ES-I3 (cell line): Measurements from ENCODE around the gene HHAT.

Experiments used
- H3K36me3 ChIP-seq: 2 replicates; pipeline ENCODE4 v1.6.1; 2013; ENCODE audit warnings: mild to moderate bottlenecking, low read length, control low read depth, moderate library complexity; ENCODE audit not compliant: insufficient read depth
- H3K4me1 ChIP-seq: 2 replicates; pipeline ENCODE4 v1.6.1; 2013; ENCODE audit warnings: mild to moderate bottlenecking, control low read depth, low read length; ENCODE audit not compliant: insufficient read depth
- H3K9ac ChIP-seq: 2 replicates; pipeline ENCODE4 v1.6.1; 2013; ENCODE audit warnings: low read depth, mild to moderate bottlenecking, low read length, moderate library complexity
- H3K9me3 ChIP-seq: 2 replicates; pipeline ENCODE4 v1.6.1; 2013; ENCODE audit warnings: mild to moderate bottlenecking, low read length, moderate library complexity; ENCODE audit not compliant: control insufficient read depth, insufficient read depth

HHAT gene

DNA sequence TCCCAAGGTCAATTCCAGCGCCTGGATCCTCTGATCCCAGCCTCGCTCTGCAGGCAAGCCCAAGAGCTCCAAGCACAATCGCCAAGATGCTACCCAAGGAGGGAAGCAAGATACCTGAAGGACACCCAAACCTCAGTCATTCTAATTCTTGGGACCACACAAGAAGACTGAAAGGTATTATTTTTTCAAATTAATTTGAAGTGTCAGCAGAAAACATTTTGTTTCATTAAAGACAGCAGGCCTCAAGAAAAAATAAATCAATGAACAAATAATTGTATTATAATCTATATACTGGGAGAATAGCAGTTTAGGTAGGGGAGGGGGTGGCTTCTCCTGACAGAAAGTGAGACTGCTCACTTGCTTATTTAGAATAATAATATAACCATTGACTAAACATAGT is 347.8 kb downstream of the HHAT start:
- Histone ChIP-seq H3K36me3 (no peaks in the 10 kb centered on the region), H3K4me1 (no peaks in the 10 kb centered on the region), H3K9ac (no peak overlapping the region), H3K9me3 (no peaks in the 10 kb centered on the region)

DNA sequence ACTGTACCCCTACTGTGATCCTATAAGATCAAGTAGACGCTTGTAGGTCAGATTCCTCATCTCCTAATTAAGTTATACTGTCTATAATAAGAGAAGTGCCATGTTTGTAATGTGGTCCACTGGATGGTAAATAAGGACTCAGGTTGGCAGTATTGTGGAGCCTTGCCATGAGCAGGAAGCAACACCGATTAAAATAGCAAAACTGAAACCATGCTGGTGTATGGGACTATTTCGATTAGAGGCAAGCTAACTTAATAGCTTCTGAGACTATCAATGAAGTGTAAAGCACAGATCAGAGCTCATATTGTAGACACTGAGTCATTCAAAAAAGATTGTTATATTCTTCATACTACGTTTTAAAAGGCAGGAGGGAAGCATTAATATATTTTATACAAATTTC is 348.8 kb downstream of the HHAT start:
- no peak overlapping the region for H3K9ac ChIP-seq
- H3K36me3 ChIP-seq = no peaks in the 10 kb centered on the region
- H3K9me3 ChIP-seq = no peaks in the 10 kb centered on the region
- no peaks in the 10 kb centered on the region for H3K4me1 ChIP-seq

DNA sequence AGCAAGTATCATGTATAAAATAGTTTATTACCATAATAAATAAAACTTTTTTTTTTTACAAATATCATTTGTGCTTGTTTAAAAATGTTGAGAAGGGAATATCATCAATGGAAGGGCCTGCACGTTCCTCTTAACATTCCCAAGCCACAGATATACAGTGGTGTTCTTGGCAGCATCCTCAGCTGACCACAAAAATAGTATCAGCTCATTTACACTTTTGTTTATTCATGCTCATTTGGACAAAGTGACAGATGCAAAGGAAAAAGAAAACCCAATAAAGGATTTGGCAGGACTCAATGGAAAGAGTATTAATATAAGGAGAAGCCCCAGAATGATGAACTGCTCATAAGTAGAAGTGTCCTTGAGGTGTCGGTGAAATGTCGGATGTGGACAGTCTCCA is 349.6 kb downstream of the HHAT start:
- Histone ChIP-seq H3K9ac (no peak overlapping the region), H3K36me3 (no peaks in the 10 kb centered on the region), H3K4me1 (no peaks in the 10 kb centered on the region), H3K9me3 (no peaks in the 10 kb centered on the region)

DNA sequence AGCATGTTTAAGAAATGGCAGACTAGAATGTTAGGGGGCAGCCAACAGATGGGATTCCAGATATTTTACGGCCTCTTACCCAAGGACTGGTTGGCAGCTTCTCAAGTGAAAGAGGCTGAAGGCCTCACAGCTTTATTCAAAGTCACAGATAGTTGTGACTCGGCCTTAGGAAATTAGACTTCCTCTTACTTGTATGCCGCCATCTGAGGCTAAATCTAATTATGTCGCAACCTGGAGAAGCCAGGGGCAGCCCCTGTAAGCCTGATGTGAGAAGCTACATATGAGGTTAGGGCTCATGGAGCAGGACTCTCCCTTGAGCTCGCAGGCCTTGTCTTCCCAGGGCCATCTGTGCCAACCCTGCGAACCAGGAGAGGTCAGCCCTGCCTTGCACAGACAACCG is 352.5 kb downstream of the HHAT start:
- Histone ChIP-seq H3K9ac (no peak overlapping the region), H3K36me3 (no peaks in the 10 kb centered on the region), H3K9me3 (no peaks in the 10 kb centered on the region), H3K4me1 (no peaks in the 10 kb centered on the region)

DNA sequence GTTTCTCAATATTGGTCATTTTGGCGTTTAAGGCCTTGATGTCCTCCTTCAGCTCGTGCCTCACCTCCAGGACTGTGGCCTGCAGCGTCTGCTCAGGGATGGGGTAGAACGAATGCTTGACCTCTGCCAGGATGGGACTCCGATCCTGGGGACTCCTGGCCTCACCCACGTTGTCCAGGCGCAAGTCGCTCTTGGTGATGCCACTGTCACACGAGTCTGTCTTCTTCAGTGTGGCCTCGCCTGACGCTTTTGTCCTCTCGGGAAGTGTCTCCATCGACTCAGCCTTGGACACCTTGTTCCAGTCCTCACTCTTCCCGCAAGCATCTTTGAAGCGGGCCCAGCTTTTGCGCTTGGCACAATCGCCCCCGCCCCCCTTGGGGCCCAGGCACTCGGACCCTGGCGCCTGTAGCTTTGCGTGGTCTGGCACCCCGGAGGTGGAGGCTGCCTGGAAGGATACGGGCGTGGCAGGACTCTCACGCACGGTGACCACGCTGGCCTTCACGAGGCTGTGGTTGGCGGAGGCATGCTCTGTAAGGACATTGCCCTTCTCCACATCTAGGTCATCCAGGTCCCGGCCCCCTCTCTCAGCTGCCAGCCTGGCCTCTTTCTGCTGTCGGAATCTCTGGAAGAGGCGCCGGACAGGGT is 354.8 kb downstream of the HHAT start:
- H3K9me3 ChIP-seq = no peaks in the 10 kb centered on the region
- no peaks in the 10 kb centered on the region for H3K4me1 ChIP-seq
- no peak overlapping the region for H3K9ac ChIP-seq
- no peaks in the 10 kb centered on the region for H3K36me3 ChIP-seq

DNA sequence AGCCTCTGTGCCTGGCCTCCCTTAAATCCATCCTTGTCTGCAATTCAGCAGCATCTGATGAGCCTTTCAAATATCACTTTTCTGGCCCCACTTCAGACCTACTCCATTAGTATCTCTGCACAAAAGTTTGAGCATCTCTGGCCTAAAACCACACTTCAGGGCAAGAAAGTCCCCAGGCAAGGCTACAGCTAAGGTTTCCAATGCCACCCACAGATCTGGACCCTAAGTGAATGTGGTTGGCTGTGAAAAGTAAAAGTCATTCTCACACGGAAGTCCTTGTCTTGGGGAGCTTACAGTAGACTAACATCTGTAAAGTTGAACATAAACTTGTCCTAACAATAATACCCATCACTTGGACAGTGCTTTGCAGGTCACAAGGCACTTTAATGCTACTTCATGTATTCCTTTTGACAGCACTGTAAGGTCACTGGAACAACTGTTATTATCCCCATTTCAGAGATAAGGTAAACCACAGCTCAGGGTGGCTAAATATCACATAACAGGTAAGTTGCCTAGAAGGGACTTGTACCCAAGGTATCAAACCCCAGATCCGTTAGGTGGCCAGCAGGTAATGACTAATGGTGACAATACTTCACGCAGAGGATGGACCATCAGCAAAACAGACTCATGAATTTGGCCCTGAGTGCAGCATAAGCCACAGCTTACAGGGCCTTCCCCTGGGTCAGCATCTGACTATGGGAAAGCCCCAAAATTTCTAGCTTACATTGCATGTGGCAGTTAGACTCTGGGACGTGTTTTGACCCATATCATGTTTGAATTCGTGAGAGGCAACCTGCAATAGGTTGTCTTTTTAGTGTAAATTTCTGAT is 356.0 kb downstream of the HHAT start:
- Histone ChIP-seq H3K4me1 (no peaks in the 10 kb centered on the region), H3K36me3 (no peaks in the 10 kb centered on the region), H3K9ac (no peak overlapping the region), H3K9me3 (no peaks in the 10 kb centered on the region)

DNA sequence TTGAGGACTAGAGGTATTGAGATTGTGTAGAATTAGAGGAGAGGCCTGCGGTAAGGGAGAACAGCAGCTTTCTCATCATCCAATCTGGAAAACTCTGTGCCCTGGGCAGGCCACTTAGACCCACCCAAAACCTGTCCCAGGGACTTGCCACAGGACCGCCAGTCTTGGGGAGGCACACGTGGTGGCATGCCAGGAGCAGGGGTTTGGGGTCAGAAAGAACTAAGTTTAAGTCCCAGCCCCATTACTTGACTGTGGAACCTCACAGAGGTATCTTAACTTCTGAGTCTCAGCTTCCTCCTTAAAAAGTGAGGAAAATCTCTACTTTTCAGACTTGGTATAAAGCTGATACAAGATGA is 356.6 kb downstream of the HHAT start:
- no peaks in the 10 kb centered on the region for H3K4me1 ChIP-seq
- H3K9ac ChIP-seq = no peak overlapping the region
- H3K9me3 ChIP-seq = no peaks in the 10 kb centered on the region
- no peaks in the 10 kb centered on the region for H3K36me3 ChIP-seq

DNA sequence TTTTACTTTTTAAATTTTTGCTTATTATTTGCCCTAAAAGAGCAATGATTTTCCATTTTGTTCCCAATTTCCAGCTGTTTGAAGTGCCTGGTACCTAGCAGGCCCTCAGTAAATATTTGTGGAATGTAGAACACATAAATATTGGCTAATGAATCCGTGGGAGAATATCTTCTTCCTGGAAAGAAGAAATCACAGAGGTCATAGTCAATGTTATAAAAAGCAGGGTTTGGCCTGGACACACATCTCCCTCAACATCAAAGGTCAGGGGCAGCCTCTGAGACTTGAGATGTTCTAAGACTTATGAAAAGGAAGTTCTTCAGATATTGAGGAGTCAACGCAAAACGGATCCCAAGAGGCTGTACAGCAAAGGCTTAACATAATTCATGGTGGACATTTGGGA is 358.1 kb downstream of the HHAT start:
- no peaks in the 10 kb centered on the region for H3K9me3 ChIP-seq
- H3K4me1 ChIP-seq = no peaks in the 10 kb centered on the region
- no peak overlapping the region for H3K9ac ChIP-seq
- H3K36me3 ChIP-seq = no peaks in the 10 kb centered on the region

DNA sequence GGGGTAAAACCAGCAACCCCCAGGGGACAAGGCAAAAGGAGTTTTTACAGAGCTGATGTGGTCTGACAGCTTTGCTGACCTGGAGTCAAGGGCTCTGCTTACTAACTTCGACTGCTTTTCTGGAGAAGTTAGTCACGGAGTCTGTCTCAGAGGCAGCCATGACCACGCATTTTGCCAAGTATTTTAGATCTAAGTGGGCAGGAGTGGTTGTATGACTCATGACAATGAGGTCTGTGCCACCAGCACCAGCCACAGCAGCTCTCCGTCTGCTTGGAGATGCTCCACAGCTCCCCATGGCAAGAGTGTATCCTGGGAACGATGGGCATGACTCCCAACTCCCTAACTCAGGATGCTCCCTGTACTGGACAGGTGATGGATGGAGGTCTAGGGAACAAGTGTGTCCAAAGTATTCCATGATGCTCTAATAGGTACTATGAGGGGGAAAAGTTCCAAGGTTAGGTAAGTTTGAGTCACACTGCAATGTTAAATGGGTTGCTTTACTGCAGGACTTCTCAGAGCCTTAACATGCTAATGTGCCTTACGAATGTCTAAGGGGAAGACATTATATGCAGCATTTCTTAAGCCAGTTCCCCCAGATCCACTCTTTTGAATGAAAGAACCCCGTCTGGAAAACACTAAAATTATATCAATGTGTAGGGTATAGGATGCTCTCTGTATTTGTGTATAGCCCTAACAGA is 359.0 kb downstream of the HHAT start:
- Histone ChIP-seq H3K9ac (no peak overlapping the region), H3K4me1 (no peaks in the 10 kb centered on the region), H3K36me3 (no peaks in the 10 kb centered on the region), H3K9me3 (no peaks in the 10 kb centered on the region)

DNA sequence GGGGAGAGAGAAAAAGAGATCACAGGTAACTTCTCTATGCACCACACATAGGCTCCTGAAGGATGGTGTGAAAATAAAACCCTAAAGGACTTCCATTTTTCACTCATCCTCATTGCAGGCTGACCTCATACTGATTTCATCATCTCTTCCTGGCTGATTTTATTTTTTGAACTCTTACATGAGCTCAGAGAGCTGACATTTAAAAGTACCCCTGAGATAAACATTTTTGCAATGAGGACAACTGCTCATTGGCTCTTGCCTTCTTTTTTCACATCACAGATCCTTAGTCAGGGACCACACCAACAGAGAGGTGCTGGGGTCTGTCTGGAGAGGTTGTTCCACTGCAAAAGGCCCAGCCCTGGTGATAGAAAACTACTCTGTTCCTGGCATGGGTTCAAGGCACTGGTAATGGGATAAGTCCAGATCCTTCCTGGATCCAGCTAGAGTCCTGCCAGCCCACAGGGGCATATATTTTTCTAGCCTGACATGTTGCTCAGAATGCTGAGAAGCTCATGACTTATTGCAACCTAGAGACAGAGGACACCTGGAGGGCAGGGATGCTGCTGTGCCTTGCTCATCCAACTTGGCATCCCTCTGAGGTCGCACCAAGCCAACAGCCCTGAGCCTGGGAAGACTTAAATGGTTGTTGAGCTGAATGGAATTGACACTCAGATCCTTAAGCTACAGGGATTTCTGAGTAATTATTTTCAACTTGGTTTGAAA is 360.0 kb downstream of the HHAT start:
- Histone ChIP-seq H3K9ac (no peak overlapping the region), H3K9me3 (no peaks in the 10 kb centered on the region), H3K36me3 (no peaks in the 10 kb centered on the region), H3K4me1 (no peaks in the 10 kb centered on the region)

DNA sequence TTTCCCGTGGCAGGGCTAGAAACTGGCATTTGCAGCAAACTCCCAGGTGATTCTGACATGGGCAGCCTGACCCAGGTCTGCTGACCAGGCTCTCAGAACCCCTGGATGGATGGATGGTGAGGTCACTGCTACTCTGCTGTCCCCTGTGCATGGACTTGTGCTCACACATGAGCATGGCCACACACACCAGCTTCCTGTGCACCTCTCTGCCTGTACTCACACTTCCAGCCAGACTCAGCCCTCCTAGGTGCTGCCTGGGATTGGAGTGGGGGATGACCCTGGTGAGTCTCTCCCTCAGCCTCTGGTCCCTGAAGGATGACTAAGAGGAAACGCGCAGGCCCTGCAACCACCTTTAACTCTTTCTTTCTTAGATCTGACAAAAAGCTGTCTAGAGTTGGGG is 361.1 kb downstream of the HHAT start:
- Histone ChIP-seq H3K4me1 (no peaks in the 10 kb centered on the region), H3K36me3 (no peaks in the 10 kb centered on the region), H3K9me3 (no peaks in the 10 kb centered on the region), H3K9ac (no peak overlapping the region)

DNA sequence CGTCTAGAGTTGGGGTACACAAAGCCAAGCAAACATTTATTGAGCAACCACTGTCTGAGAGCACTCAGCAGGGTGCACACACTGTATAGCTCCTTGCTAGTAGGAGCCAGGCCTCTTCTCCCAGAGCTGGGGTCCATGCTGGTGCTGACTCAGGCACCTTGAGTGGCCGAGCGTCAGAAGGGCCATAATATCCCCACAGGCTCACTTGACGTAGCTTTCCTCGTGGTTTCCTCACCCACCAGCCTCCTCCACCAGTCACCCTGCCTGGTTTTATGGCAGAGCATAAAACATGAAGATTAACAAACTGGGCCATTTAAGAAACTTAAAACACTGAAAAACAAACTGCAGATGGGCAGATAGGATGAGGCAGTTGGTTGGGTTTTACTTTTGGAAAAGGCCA is 361.5 kb downstream of the HHAT start:
- no peaks in the 10 kb centered on the region for H3K4me1 ChIP-seq
- no peaks in the 10 kb centered on the region for H3K36me3 ChIP-seq
- H3K9ac ChIP-seq = no peak overlapping the region
- no peaks in the 10 kb centered on the region for H3K9me3 ChIP-seq

DNA sequence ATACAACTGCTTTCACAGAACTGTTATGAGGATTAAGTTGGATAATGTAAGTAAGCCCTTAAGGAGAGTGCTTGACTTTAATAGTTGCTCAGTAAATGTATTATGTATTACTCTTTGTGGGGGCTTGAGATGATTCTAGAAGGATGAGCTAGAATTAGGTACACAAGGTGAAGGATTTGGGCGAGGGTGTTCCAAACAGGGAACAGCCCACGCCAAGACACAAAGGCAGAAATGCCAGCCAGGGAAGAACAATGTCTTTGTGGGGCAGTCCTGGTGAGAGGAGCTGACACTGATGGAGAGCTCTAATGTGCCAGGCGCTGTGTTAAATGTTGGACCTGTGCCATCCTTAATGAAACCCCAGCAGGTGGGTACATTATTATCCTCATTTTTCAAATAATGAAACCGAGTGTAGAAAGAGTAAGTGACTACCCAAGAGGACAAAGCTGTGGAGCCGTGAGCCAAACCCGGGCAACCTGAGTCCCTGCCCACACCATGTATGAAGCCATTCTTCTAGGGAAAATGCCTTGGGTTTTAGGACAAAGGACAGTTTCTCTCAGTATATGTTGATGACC is 362.4 kb downstream of the HHAT start:
- no peaks in the 10 kb centered on the region for H3K4me1 ChIP-seq
- H3K9me3 ChIP-seq = no peaks in the 10 kb centered on the region
- no peak overlapping the region for H3K9ac ChIP-seq
- no peaks in the 10 kb centered on the region for H3K36me3 ChIP-seq

DNA sequence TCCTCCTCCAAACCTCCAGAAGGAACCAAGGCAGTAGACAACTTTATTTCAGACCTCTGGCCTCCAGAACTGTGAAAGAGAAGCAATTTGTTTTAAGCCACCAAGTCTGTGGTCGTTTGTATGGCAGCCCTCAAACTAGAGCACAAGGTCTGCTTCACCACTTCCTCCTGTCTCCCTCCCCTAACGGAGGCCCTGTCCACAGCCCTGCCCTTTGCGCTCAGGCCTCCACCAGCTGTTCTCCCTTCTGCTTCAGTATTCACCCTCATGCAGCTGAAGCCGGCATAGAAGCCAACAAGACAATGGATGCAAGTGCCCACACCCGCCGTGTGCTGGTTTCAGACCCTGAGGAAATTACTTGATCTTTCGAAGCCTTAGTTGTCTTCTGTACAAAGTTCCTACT is 364.1 kb downstream of the HHAT start:
- no peaks in the 10 kb centered on the region for H3K36me3 ChIP-seq
- no peaks in the 10 kb centered on the region for H3K9me3 ChIP-seq
- no peak overlapping the region for H3K9ac ChIP-seq
- H3K4me1 ChIP-seq = no peaks in the 10 kb centered on the region
